GM19438 (cell line): ENCODE measurements around the gene NUP43.
"Not testable (repeated sequence)": the region's sequence is repeated elsewhere in the genome, so short reads cannot be mapped to it uniquely, and the experiment has no call there.

ENCODE experiments used
- ATAC-seq: cut with Tn5 transposase; IDR thresholded peaks from one replicate; pipeline ENCODE4 v1.9.1; 2021; ENCODE audit warnings: low read depth; ENCODE audit not compliant: unreplicated experiment

Gene NUP43

GRCh38 chr6:149698175-149698574 is 48.2 kb downstream of the NUP43 start:
- no peak for ATAC-seq

GRCh38 chr6:149696901-149697300 is 49.4 kb downstream of the NUP43 start:
- ATAC-seq = no peak

GRCh38 chr6:149694921-149695320 is 51.4 kb downstream of the NUP43 start:
- ATAC-seq = no peak

- ATAC-seq = no peak
Observed at GRCh38 chr6:149691201-149691600, 55.1 kb downstream of the NUP43 start.

- ATAC-seq = no peak
Observed at GRCh38 chr6:149686230-149686629, 60.1 kb downstream of the NUP43 start.

- no peak for ATAC-seq
Observed at GRCh38 chr6:149683256-149683859, 63.0 kb downstream of the NUP43 start.

- ATAC-seq = not testable (repeated sequence)
Observed at GRCh38 chr6:149681845-149682244, 64.5 kb downstream of the NUP43 start.

GRCh38 chr6:149681209-149681608 is 65.1 kb downstream of the NUP43 start:
- ATAC-seq = no peak

GRCh38 chr6:149680503-149680902 is 65.8 kb downstream of the NUP43 start:
- ATAC-seq = no peak
